Gastrocnemius medialis (tissue), 4 donors: Measurements from ENCODE around the gene TTC28. TPM values are rescaled to one million over a fixed set of nuclear protein-coding genes. Genes with fewer than 3 reads are reported as not detected.

Experiments
- ATAC-seq, 2 donors: fragments of 150-250 bp; one replicate each; pipeline ENCODE4 v1.9.1; 2016
- DNase-seq, 2 donors: peaks; one replicate each; pipeline ENCODE4 v3.0.0-alpha.2; 2019
- H3K27ac ChIP-seq, 4 donors: fragments of 200-600 bp; sonication (generic); 1 replicate in 1 of 4; 2 replicates in 3 of 4; pipeline ENCODE4 v1.5.1; 2016 to 2018; ENCODE audit warnings: mild to moderate bottlenecking in 2 of 4, moderate library complexity in 1 of 4
- H3K27me3 ChIP-seq, 3 donors: fragments of 200-600 bp; sonication (generic) in 2 of 3; 1 replicate in 1 of 3; 2 replicates in 2 of 3; pipeline versions ENCODE4 v1.5.1 to v1.6.0; 2016 to 2019; ENCODE audit warnings: mild to moderate bottlenecking in 1 of 3, moderate library complexity in 1 of 3
- H3K36me3 ChIP-seq, 2 donors: fragments of 200-600 bp; sonication (generic) in 1 of 2; one replicate each; pipeline ENCODE4 v1.5.1; 2017 to 2018
- H3K4me1 ChIP-seq, 2 donors: fragments of 200-600 bp; sonication (generic) in 1 of 2; one replicate each; pipeline ENCODE4 v1.5.1; 2016 to 2017; ENCODE audit warnings: mild to moderate bottlenecking in 2 of 2
- H3K4me3 ChIP-seq, 4 donors: fragments of 200-600 bp; sonication (generic) in 3 of 4; 1 replicate in 1 of 4; 2 replicates in 3 of 4; pipeline ENCODE4 v1.5.1; 2016 to 2019; ENCODE audit warnings: mild to moderate bottlenecking in 2 of 4
- H3K9me3 ChIP-seq, 3 donors: fragments of 200-600 bp; sonication (generic) in 2 of 3; 1 replicate in 1 of 3; 2 replicates in 2 of 3; pipeline ENCODE4 v1.5.1; 2016 to 2019
- POLR2A ChIP-seq, 2 donors: fragments of 450-650 bp; IDR thresholded peaks; one replicate each; pipeline ENCODE4 v1.6.1; 2017; ENCODE audit warnings: antibody characterized with exemption in 2 of 2, mild to moderate bottlenecking in 2 of 2, moderate library complexity in 2 of 2
- in situ Hi-C, 4 donors: fragments of 200-750 bp; cut with MboI; loops; one replicate each; pipeline versions ENCODE4 v1.15.0 to v1.8.0; 2017; ENCODE audit warnings: low sequenced_read_pairs in 4 of 4
- intact Hi-C: fragments of 100-400 bp; cut with DNase I; formaldehyde crosslinking; loops from one replicate; pipeline ENCODE4 v1.15.1; 2023; ENCODE audit warnings: low total_unique reads
- total RNA-seq, 4 donors: library from RNA; depleted of rRNA; stranded (reverse); fragments of >200 nt; gene quantifications; one replicate each; pipeline versions ENCODE4 v1.1.0 to v1.2.3, GENCODE V29; 2016
- TF ChIP-seq, protein P1 (sequence below), 5 experiments: fragments of 450-650 bp in 3 of 5; fragments of 200-600 bp in 2 of 5; sonication (generic) in 2 of 5; IDR thresholded peaks in 4 of 5; conservative IDR thresholded peaks in 1 of 5; 1 replicate in 4 of 5; 2 replicates in 1 of 5; pipeline ENCODE4 v1.5.1; 2016 to 2019; ENCODE audit warnings: antibody characterized with exemption in 5 of 5, mild to moderate bottlenecking in 3 of 5, moderate library complexity in 3 of 5

Gene TTC28
- total RNA-seq, 4 donors from 2014 or later = 6.3 to 18.1 (median 8.4) TPM

DNA sequence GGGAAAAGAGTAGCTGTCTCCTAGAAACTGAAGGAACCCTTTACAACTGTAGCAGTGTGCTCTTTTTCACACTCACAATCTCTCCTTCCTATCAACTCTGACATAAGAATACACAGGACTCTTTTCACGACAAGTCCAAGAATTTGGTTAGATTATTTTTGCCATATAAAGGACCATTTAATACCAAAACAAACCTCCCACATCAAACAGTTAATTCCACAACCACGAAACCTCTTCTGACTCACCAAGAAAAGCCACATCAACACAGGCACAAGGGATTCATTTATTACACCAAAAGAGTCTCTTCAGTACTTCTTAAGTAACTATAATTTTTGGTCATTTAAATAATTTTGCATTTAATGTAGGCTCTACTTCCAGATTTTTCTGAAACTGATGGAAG lies 538.0 kb downstream of the TTC28 start:
- TF ChIP-seq POLR2A (IDR thresholded peaks at IDR 0.05) = no peak
- TF ChIP-seq, protein P1, sequence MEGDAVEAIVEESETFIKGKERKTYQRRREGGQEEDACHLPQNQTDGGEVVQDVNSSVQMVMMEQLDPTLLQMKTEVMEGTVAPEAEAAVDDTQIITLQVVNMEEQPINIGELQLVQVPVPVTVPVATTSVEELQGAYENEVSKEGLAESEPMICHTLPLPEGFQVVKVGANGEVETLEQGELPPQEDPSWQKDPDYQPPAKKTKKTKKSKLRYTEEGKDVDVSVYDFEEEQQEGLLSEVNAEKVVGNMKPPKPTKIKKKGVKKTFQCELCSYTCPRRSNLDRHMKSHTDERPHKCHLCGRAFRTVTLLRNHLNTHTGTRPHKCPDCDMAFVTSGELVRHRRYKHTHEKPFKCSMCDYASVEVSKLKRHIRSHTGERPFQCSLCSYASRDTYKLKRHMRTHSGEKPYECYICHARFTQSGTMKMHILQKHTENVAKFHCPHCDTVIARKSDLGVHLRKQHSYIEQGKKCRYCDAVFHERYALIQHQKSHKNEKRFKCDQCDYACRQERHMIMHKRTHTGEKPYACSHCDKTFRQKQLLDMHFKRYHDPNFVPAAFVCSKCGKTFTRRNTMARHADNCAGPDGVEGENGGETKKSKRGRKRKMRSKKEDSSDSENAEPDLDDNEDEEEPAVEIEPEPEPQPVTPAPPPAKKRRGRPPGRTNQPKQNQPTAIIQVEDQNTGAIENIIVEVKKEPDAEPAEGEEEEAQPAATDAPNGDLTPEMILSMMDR (IDR thresholded peaks at IDR 0.05 in 4 of 5, conservative IDR thresholded peaks at IDR 0.05 in 1 of 5) = no peak
- no peaks in the 10 kb centered on the region for H3K36me3 ChIP-seq
- DNase-seq (no peak), ATAC-seq (no peak)
- in situ Hi-C loops (no loop called here), intact Hi-C loops (no loop called here)
- H3K4me1 ChIP-seq = peaks cover 8 to 13% of the 10 kb centered on the region in 2 donors
- H3K27me3 ChIP-seq = no peaks in the 10 kb centered on the region
- no peak overlapping the region for H3K4me3 ChIP-seq
- H3K9me3 ChIP-seq = no peaks in the 10 kb centered on the region
- peak overlapping the region in 2 of 4 donors; percentile 32 to 42 for H3K27ac ChIP-seq

DNA sequence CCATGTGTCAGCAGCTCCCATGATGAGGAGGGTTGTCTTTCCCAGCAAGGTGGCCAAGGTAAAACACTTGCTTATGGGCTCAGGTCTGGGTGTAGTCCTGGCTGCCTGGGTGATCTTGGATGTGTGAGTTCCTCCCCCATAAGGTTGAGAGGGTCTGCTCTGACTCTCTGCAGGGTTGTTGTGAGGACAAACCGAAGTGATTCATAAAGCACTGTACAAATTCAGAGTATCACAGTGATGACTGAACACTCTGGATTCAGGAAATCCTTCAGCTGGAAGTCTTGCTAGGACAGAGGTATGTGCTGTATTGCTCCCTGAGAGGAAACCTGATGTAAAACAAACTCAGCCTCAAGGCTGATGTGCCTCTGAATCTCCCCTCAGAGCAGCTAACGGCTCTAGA lies 539.7 kb downstream of the TTC28 start:
- no peak overlapping the region for H3K27ac ChIP-seq
- ATAC-seq = no peak
- in situ Hi-C loops = no loop called here

DNA sequence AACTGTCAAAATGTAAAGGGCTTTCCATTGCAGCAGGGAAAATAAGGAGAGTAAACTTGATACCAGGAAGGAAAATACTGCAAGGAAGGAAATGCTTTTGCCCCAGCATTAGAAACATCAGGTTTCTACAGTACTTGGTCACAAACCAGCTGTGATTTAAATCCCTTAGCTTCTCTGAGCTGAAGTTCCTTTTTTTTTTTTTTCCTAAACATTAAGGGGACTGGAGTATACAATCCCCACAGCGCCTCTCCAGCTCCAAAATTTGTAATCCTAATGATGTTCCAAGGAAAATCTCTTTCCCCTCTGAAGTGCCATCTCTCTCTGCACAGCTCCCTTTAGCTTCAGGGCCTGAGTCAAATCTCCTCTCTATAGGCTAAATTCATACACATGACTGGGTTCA lies 540.1 kb downstream of the TTC28 start:
- TF ChIP-seq, protein P1 (IDR thresholded peaks at IDR 0.05 in 4 of 5, conservative IDR thresholded peaks at IDR 0.05 in 1 of 5) = no peak
- ATAC-seq = no peak
- peaks cover 6 to 13% of the 10 kb centered on the region in 2 donors for H3K4me1 ChIP-seq
- no peak for DNase-seq
- no peaks in the 10 kb centered on the region for H3K9me3 ChIP-seq
- H3K4me3 ChIP-seq = no peak overlapping the region
- no peak overlapping the region for H3K27ac ChIP-seq
- H3K27me3 ChIP-seq = no peaks in the 10 kb centered on the region
- intact Hi-C loops = no loop called here
- in situ Hi-C loops = no loop called here
- no peaks in the 10 kb centered on the region for H3K36me3 ChIP-seq

More for the DNA sequence above, 539.7 kb downstream of the TTC28 start:
- intact Hi-C loops = no loop called here
- H3K36me3 ChIP-seq = no peaks in the 10 kb centered on the region
- H3K4me1 ChIP-seq = peaks cover 8 to 13% of the 10 kb centered on the region in 2 donors
- H3K9me3 ChIP-seq = no peaks in the 10 kb centered on the region
- TF ChIP-seq POLR2A (IDR thresholded peaks at IDR 0.05) = no peak
- TF ChIP-seq, protein P1 (IDR thresholded peaks at IDR 0.05 in 4 of 5, conservative IDR thresholded peaks at IDR 0.05 in 1 of 5) = no peak
- H3K27me3 ChIP-seq = no peaks in the 10 kb centered on the region
- H3K4me3 ChIP-seq = no peak overlapping the region
- no peak for DNase-seq

DNA sequence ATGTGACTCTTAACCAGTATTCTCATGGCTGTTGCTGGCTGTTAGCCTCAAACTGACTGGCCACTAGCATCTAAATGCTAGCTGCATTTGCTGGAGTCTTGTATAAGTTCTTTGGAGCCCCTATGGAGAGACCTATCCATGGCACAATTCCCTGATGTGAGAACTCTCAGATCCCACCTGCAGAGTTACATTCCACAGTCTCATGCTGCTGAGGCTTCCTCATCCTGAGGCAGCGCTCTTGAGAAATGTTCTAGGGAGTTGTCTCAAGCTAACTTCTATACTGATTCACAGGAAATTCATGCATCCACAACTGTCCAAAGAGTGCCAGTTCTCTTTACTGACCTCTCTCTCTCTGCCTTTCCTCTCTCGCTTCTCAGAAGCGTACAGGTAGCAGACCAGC lies 542.6 kb downstream of the TTC28 start:
- TF ChIP-seq, protein P1 (IDR thresholded peaks at IDR 0.05 in 4 of 5, conservative IDR thresholded peaks at IDR 0.05 in 1 of 5) = no peak
- TF ChIP-seq POLR2A (IDR thresholded peaks at IDR 0.05) = no peak
- Histone ChIP-seq H3K27ac (no peak overlapping the region), H3K9me3 (no peaks in the 10 kb centered on the region), H3K4me3 (no peak overlapping the region), H3K4me1 (peaks cover 0 to 3% of the 10 kb centered on the region in 2 donors), H3K36me3 (no peaks in the 10 kb centered on the region), H3K27me3 (no peaks in the 10 kb centered on the region)
- ATAC-seq (no peak), DNase-seq (no peak)
- in situ Hi-C loops = no loop called here
- intact Hi-C loops = no loop called here

DNA sequence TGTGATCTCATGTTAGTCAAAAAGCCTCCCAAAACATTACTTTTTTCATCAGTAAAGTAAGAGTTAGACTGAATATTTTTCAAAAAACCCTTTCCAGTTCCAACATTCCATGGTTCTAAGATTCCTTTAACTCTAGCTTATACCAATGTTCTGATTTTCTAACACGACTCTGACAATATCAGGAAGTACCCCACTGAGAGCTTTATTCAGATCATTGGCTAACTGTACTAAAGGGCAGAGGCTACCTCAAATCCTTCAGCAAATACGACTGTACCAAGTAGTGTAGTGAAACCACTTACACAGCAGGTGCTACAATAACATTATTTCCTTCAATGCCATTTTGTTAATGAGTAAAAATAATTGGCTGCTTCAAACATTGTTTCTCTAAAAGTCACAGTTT lies 547.2 kb downstream of the TTC28 start:
- DNase-seq = no peak
- TF ChIP-seq, protein P1 (IDR thresholded peaks at IDR 0.05 in 4 of 5, conservative IDR thresholded peaks at IDR 0.05 in 1 of 5) = no peak
- TF ChIP-seq POLR2A (IDR thresholded peaks at IDR 0.05) = no peak
- in situ Hi-C loops = no loop called here
- no peak for ATAC-seq
- Histone ChIP-seq H3K36me3 (no peaks in the 10 kb centered on the region), H3K27ac (no peak overlapping the region), H3K9me3 (no peaks in the 10 kb centered on the region), H3K4me3 (no peak overlapping the region), H3K4me1 (no peaks in the 10 kb centered on the region), H3K27me3 (no peaks in the 10 kb centered on the region)
- intact Hi-C loops = no loop called here
